ENCODE data around the gene MUC2. TPM values are rescaled to one million over a fixed set of nuclear protein-coding genes. Genes with fewer than 3 reads are reported as not detected.

The MUC2 gene
- total RNA-seq, 4 donors from 2014 or later: 0.04 TPM; not detected in 3

- Histone ChIP-seq H3K27ac (no peak overlapping the region), H3K9me3 (no peaks in the 10 kb centered on the region), H3K4me1 (peaks cover 6 to 41% (median 7%) of the 10 kb centered on the region in 3 donors), H3K36me3 (no peaks in the 10 kb centered on the region), H3K4me3 (no peak overlapping the region), H3K27me3 (peaks cover 0 to 95% (median 5%) of the 10 kb centered on the region in 4 donors)
- no peak for DNase-seq
- 100% methylated on average over 2 of the region's 15 CpGs; no CpG with 5 or more reads in 1 of the 2 donors for WGBS, 2 donors
- intact Hi-C loops (cut with DNase I): loop anchor here (5.0 kb wide), 2 partner anchors 124 to 204 kb away; partner anchors contain the start of gene AP2A2
- TF ChIP-seq CTCF (IDR thresholded peaks at IDR 0.05) (no peak), POLR2A (IDR thresholded peaks at IDR 0.05) (no peak)
Observed at GRCh38 chr11:1051356-1052132, 23.1 kb upstream of the MUC2 start.

GRCh38 chr11:1052133-1053011 lies 22.3 kb upstream of the MUC2 start:
- TF ChIP-seq POLR2A (IDR thresholded peaks at IDR 0.05) (no peak), CTCF (IDR thresholded peaks at IDR 0.05) (no peak)
- Histone ChIP-seq H3K9me3 (no peaks in the 10 kb centered on the region), H3K4me3 (no peak overlapping the region), H3K4me1 (peaks cover 6 to 41% (median 7%) of the 10 kb centered on the region in 3 donors), H3K36me3 (no peaks in the 10 kb centered on the region), H3K27ac (no peak overlapping the region), H3K27me3 (peaks cover 0 to 97% (median 3%) of the 10 kb centered on the region in 4 donors)
- DNase-seq: no peak
- intact Hi-C loops (cut with DNase I): loop anchor here (5.0 kb wide), 2 partner anchors 125 to 205 kb away; partner anchors contain the start of gene AP2A2
- WGBS, 2 donors: 73 to 91% methylated on average over 7 to 9 of the region's 25 CpGs

- Histone ChIP-seq H3K27ac (no peak overlapping the region), H3K27me3 (peaks cover 0 to 97% (median 3%) of the 10 kb centered on the region in 4 donors), H3K9me3 (no peaks in the 10 kb centered on the region), H3K4me3 (no peak overlapping the region), H3K36me3 (no peaks in the 10 kb centered on the region), H3K4me1 (peaks cover 6 to 41% (median 7%) of the 10 kb centered on the region in 3 donors)
- intact Hi-C loops (cut with DNase I): loop anchor here (5.0 kb wide), 2 partner anchors 126 to 206 kb away; partner anchors contain the start of gene AP2A2
- WGBS, 2 donors: 86 to 92% methylated on average over 2 to 10 of the region's 25 CpGs
- DNase-seq: no peak
- TF ChIP-seq CTCF (IDR thresholded peaks at IDR 0.05): no peak
- TF ChIP-seq POLR2A (IDR thresholded peaks at IDR 0.05): no peak
Observed at GRCh38 chr11:1053121-1053901, 21.4 kb upstream of the MUC2 start.

GRCh38 chr11:1054143-1055108 lies 20.2 kb upstream of the MUC2 start:
- Histone ChIP-seq H3K4me3 (no peak overlapping the region), H3K4me1 (peaks cover 6 to 36% (median 7%) of the 10 kb centered on the region in 3 donors), H3K9me3 (no peaks in the 10 kb centered on the region), H3K27ac (no peak overlapping the region), H3K36me3 (no peaks in the 10 kb centered on the region), H3K27me3 (peaks cover 0 to 91% (median 3%) of the 10 kb centered on the region in 4 donors)
- intact Hi-C loops (cut with DNase I): loop anchor here (5.0 kb wide), 2 partner anchors 127 to 207 kb away; partner anchors contain the start of gene AP2A2
- DNase-seq: no peak
- 32 to 43% methylated on average over 4 to 13 of the region's 25 CpGs for WGBS, 2 donors
- TF ChIP-seq CTCF (IDR thresholded peaks at IDR 0.05) (no peak), POLR2A (IDR thresholded peaks at IDR 0.05) (no peak)
